ENCODE results near the gene ATP4B. TPM values are rescaled to one million over a fixed set of nuclear protein-coding genes. Genes with fewer than 3 reads are reported as not detected.

Gene ATP4B
- polyA plus RNA-seq, 4 donors, result 0.54 TPM; not detected in 3

DNA sequence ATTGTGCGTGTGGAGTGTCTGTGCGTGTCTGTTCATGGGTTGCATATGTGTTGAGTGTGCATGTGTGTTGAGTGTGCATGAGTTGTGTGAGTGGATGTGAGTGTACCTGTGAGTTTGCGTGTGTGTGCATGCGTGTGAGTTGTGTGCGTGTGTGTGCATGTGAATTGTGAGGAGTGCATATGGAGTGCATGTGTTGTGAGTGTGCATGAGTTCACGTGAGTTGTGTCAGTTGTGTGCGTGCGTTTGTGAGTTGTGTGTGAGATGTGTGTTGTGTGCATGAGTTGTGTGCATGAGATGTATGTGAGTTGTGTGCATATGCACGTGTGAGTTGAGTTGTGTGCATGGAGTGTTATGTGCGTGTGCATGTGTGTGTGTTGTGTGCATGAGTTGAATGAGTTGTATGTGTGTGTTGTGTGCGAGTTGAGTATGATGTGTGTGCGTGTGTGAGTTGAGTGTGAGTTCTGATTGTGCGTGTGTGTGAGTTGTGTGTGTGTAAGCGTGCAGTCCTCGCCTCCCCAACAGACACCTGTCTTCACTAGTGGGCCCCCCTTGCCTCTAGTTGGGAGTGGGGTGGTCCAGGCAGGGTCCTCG is 44.1 kb downstream of the ATP4B start:
- Histone ChIP-seq H3K4me1 (ENCODE audit: control insufficient read depth in 3 of 3, insufficient read depth in 2 of 3, low read depth in 1 of 3, low read length in 2 of 3) (no peaks in the 10 kb centered on the region), H3K9me3 (ENCODE audit: control insufficient read depth in 2 of 2, insufficient read depth in 1 of 2, low read depth in 1 of 2, low read length in 1 of 2) (no peaks in the 10 kb centered on the region), H3K27ac (ENCODE audit: low read depth in 1 of 3, low read length in 2 of 3) (no peak overlapping the region), H3K4me3 (ENCODE audit: low read depth in 1 of 3, low read length in 3 of 3) (no peak overlapping the region), H3K36me3 (ENCODE audit: control insufficient read depth in 3 of 3, insufficient read depth in 2 of 3, low read depth in 1 of 3, low read length in 3 of 3) (peaks cover 0 to 67% (median 0%) of the 10 kb centered on the region in 3 donors), H3K27me3 (ENCODE audit: control insufficient read depth in 3 of 3, insufficient read depth in 3 of 3, low read length in 3 of 3) (no peaks in the 10 kb centered on the region)
- DNase-seq (no peak), FAIRE-seq (no peak)
- WGBS, 3 donors, result 96 to 98% (median 97%) methylated on average over 16 of the region's 16 CpGs

DNA sequence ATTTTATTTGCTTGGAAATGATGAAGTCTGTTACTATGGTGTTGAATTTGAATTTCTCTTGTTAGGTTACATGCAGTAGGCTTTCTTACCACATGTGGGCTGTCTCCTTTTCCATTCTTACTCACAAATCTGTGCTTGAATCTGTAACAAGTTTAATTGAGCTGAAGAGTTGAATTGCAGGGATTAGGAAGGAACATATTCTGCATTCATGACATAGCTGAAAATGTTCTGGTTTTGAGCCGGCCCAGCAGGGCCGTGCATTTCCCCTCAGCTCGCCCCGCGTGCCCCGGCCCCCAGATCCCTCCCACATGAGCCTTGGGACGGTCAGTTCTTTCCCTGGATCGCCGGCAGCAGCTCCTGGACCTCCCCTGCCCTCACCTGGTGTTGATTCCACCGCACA is 45.4 kb downstream of the ATP4B start:
- Histone ChIP-seq H3K27ac (ENCODE audit: low read depth in 1 of 3, low read length in 2 of 3) (no peak overlapping the region), H3K4me1 (ENCODE audit: control insufficient read depth in 3 of 3, insufficient read depth in 2 of 3, low read depth in 1 of 3, low read length in 2 of 3) (no peaks in the 10 kb centered on the region), H3K4me3 (ENCODE audit: low read depth in 1 of 3, low read length in 3 of 3) (no peak overlapping the region), H3K9me3 (ENCODE audit: control insufficient read depth in 2 of 2, insufficient read depth in 1 of 2, low read depth in 1 of 2, low read length in 1 of 2) (no peaks in the 10 kb centered on the region), H3K36me3 (ENCODE audit: control insufficient read depth in 3 of 3, insufficient read depth in 2 of 3, low read depth in 1 of 3, low read length in 3 of 3) (peaks cover 0 to 76% (median 0%) of the 10 kb centered on the region in 3 donors), H3K27me3 (ENCODE audit: control insufficient read depth in 3 of 3, insufficient read depth in 3 of 3, low read length in 3 of 3) (no peaks in the 10 kb centered on the region)
- 90 to 98% (median 95%) methylated on average over 10 of the region's 10 CpGs for WGBS, 3 donors
- FAIRE-seq (no peak), DNase-seq (no peak)

DNA sequence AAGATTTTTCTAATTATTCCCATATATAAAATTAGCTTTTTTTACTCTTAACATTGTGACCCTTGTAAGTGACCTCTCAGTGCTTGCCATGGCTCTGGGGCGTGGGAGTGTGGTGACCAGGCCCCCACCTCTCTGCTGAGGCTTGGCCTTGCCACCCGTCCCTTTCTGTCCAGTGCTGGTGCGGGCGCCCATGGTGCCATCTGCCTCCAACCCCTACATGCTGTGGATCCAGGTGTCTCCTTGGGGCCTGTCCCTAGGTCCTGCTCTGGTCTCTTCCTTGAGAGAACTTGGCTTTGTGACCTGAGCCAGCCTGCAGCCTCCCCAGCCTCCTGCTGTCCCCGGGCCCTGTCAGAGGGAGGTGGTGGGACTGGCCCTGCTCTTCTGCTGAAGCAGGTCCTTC is 46.0 kb downstream of the ATP4B start:
- Histone ChIP-seq H3K27ac (ENCODE audit: low read depth in 1 of 3, low read length in 2 of 3) (no peak overlapping the region), H3K9me3 (ENCODE audit: control insufficient read depth in 2 of 2, insufficient read depth in 1 of 2, low read depth in 1 of 2, low read length in 1 of 2) (no peaks in the 10 kb centered on the region), H3K4me3 (ENCODE audit: low read depth in 1 of 3, low read length in 3 of 3) (no peak overlapping the region), H3K4me1 (ENCODE audit: control insufficient read depth in 3 of 3, insufficient read depth in 2 of 3, low read depth in 1 of 3, low read length in 2 of 3) (no peaks in the 10 kb centered on the region), H3K27me3 (ENCODE audit: control insufficient read depth in 3 of 3, insufficient read depth in 3 of 3, low read length in 3 of 3) (no peaks in the 10 kb centered on the region), H3K36me3 (ENCODE audit: control insufficient read depth in 3 of 3, insufficient read depth in 2 of 3, low read depth in 1 of 3, low read length in 3 of 3) (peaks cover 0 to 76% (median 0%) of the 10 kb centered on the region in 3 donors)
- 95 to 97% (median 96%) methylated on average over 5 of the region's 5 CpGs for WGBS, 3 donors
- DNase-seq, result no peak
- FAIRE-seq, result no peak

DNA sequence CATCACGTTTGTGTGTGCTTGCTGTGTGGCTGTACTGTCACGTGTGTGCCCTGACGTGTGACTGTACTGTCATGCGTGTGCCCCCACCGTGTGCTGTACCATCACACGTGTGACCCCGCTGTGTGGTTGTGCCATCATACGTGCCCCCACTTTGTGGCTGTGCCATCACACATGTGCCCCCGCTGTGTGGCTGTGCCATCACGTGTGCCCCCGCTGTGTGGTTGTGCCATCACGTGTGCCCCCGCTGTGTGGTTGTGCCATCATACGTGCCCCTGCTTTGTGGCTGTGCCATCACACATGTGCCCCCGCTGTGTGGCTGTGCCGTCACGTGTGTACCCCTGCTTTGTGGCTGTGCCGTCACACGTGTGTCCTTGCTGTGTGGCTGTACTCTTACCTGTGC is 47.7 kb downstream of the ATP4B start:
- Histone ChIP-seq H3K27me3 (ENCODE audit: control insufficient read depth in 3 of 3, insufficient read depth in 3 of 3, low read length in 3 of 3) (no peaks in the 10 kb centered on the region), H3K9me3 (ENCODE audit: control insufficient read depth in 2 of 2, insufficient read depth in 1 of 2, low read depth in 1 of 2, low read length in 1 of 2) (peaks cover 0 to 4% of the 10 kb centered on the region in 2 donors), H3K4me3 (ENCODE audit: low read depth in 1 of 3, low read length in 3 of 3) (no peak overlapping the region), H3K4me1 (ENCODE audit: control insufficient read depth in 3 of 3, insufficient read depth in 2 of 3, low read depth in 1 of 3, low read length in 2 of 3) (no peaks in the 10 kb centered on the region), H3K36me3 (ENCODE audit: control insufficient read depth in 3 of 3, insufficient read depth in 2 of 3, low read depth in 1 of 3, low read length in 3 of 3) (peaks cover 0 to 87% (median 4%) of the 10 kb centered on the region in 3 donors), H3K27ac (ENCODE audit: low read depth in 1 of 3, low read length in 2 of 3) (no peak overlapping the region)
- WGBS, 3 donors, result 91 to 95% (median 95%) methylated on average over 19 of the region's 19 CpGs
- no peak for DNase-seq
- no peak for FAIRE-seq

DNA sequence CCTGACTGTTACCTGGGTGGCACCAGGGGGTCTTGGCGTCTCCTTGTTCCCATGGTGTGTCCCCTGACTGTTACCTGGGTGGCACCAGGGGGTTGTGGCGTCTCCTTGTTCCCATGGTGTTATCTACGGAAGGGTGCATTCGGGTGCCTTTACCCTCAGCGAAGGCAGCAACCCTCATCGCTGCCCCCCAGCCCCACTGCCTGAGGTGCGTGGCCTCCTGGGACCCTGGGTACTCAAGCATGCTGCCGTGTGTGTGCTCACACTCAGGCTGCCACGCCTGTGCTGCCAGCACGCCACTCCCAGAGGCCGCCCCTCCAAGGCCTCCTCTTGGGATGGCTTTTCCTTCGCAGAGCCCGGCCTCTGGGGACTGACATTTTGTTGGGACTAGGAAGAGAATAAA is 48.4 kb downstream of the ATP4B start:
- FAIRE-seq, result no peak
- H3K36me3 ChIP-seq (ENCODE audit: control insufficient read depth in 3 of 3, insufficient read depth in 2 of 3, low read depth in 1 of 3, low read length in 3 of 3), result peaks cover 0 to 85% (median 5%) of the 10 kb centered on the region in 3 donors
- 92 to 95% (median 93%) methylated on average over 13 of the region's 13 CpGs for WGBS, 3 donors

DNA sequence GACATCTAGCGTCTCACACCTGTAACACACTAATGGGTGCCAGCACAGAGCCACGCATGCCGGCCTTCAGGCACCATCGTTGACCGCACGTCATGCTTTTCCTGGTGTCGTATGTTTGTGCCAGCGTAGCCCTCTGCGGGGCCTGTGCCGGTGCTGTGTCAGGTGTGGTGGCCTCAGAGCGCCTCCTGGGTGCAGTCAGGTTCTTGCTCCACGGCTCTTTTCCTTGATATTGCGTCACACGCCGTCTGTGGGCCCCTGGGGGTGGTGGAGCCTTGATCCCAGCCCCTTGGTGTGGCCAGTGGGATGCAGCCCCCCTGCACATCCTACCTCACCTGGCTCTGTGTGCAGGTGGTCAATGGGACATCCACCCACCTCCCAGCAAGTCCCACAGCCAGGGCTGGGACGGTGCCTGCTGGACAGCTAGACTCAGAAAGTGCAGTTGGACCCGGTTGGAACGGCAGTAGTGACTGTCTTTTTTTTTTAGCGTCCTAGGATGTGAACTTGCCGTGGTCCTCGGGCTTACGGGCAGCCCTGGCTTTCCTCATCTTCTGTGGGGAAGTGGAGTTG is 48.9 kb downstream of the ATP4B start:
- 91 to 93% (median 91%) methylated on average over 22 of the region's 22 CpGs for WGBS, 3 donors
- no peak overlapping the region for H3K4me3 ChIP-seq (ENCODE audit: low read depth in 1 of 3, low read length in 3 of 3)
- H3K4me1 ChIP-seq (ENCODE audit: control insufficient read depth in 3 of 3, insufficient read depth in 2 of 3, low read depth in 1 of 3, low read length in 2 of 3), result no peaks in the 10 kb centered on the region
- DNase-seq, result no peak
- no peak overlapping the region for H3K27ac ChIP-seq (ENCODE audit: low read depth in 1 of 3, low read length in 2 of 3)
- FAIRE-seq, result no peak
- no peaks in the 10 kb centered on the region for H3K27me3 ChIP-seq (ENCODE audit: control insufficient read depth in 3 of 3, insufficient read depth in 3 of 3, low read length in 3 of 3)
- peaks cover 0 to 83% (median 5%) of the 10 kb centered on the region in 3 donors for H3K36me3 ChIP-seq (ENCODE audit: control insufficient read depth in 3 of 3, insufficient read depth in 2 of 3, low read depth in 1 of 3, low read length in 3 of 3)
- peaks cover 0 to 8% of the 10 kb centered on the region in 2 donors for H3K9me3 ChIP-seq (ENCODE audit: control insufficient read depth in 2 of 2, insufficient read depth in 1 of 2, low read depth in 1 of 2, low read length in 1 of 2)

More for the DNA sequence above, 48.4 kb downstream of the ATP4B start:
- H3K4me3 ChIP-seq (ENCODE audit: low read depth in 1 of 3, low read length in 3 of 3), result no peak overlapping the region
- H3K9me3 ChIP-seq (ENCODE audit: control insufficient read depth in 2 of 2, insufficient read depth in 1 of 2, low read depth in 1 of 2, low read length in 1 of 2), result peaks cover 0 to 8% of the 10 kb centered on the region in 2 donors
- H3K27ac ChIP-seq (ENCODE audit: low read depth in 1 of 3, low read length in 2 of 3), result no peak overlapping the region
- no peak for DNase-seq
- H3K4me1 ChIP-seq (ENCODE audit: control insufficient read depth in 3 of 3, insufficient read depth in 2 of 3, low read depth in 1 of 3, low read length in 2 of 3), result no peaks in the 10 kb centered on the region
- no peaks in the 10 kb centered on the region for H3K27me3 ChIP-seq (ENCODE audit: control insufficient read depth in 3 of 3, insufficient read depth in 3 of 3, low read length in 3 of 3)

DNA sequence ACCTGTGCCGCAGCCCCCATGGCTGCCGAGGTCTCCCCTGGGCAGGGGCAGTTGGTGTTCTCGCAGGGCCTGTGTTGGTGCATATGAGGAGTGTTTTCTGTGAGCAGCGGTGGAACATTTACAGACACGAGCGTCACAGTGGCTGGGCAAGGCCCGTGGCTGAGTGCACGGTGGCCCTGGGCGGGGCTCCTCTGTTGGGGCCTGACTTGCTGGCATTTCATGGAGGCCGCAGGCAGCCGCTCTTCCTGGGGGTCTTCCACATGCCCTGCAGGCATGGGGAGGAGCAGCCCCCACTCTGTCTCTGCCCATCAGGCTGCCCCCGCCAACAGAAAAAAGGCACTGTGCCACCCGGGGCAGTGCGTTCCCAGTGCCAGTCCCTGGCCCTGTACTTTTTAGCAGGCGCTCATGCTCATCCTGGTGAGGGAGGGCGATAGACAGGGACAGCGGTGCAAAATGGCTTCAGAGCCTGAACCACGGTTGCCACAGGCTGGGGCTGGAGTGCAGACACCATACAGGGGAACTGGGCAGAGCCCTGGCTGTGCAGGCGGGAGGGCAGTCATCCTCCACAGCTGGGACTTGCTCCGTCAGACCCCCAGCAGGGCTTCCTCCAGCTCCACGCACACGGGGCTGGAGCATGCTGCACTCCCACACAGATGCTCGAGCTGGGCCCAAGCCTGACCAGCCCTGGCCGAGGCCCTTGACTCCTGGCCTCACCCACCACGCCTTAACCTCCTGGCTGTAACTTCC is 49.9 kb downstream of the ATP4B start:
- H3K4me3 ChIP-seq (ENCODE audit: low read depth in 1 of 3, low read length in 3 of 3), result no peak overlapping the region
- H3K27ac ChIP-seq (ENCODE audit: low read depth in 1 of 3, low read length in 2 of 3), result no peak overlapping the region
- H3K4me1 ChIP-seq (ENCODE audit: control insufficient read depth in 3 of 3, insufficient read depth in 2 of 3, low read depth in 1 of 3, low read length in 2 of 3), result no peaks in the 10 kb centered on the region
- FAIRE-seq, result no peak
- DNase-seq, result no peak
- peaks cover 0 to 81% (median 5%) of the 10 kb centered on the region in 3 donors for H3K36me3 ChIP-seq (ENCODE audit: control insufficient read depth in 3 of 3, insufficient read depth in 2 of 3, low read depth in 1 of 3, low read length in 3 of 3)
- no peaks in the 10 kb centered on the region for H3K27me3 ChIP-seq (ENCODE audit: control insufficient read depth in 3 of 3, insufficient read depth in 3 of 3, low read length in 3 of 3)
- WGBS, 3 donors, result 87 to 90% (median 89%) methylated on average over 23 to 25 of the region's 25 CpGs
- peaks cover 0 to 8% of the 10 kb centered on the region in 2 donors for H3K9me3 ChIP-seq (ENCODE audit: control insufficient read depth in 2 of 2, insufficient read depth in 1 of 2, low read depth in 1 of 2, low read length in 1 of 2)

DNA sequence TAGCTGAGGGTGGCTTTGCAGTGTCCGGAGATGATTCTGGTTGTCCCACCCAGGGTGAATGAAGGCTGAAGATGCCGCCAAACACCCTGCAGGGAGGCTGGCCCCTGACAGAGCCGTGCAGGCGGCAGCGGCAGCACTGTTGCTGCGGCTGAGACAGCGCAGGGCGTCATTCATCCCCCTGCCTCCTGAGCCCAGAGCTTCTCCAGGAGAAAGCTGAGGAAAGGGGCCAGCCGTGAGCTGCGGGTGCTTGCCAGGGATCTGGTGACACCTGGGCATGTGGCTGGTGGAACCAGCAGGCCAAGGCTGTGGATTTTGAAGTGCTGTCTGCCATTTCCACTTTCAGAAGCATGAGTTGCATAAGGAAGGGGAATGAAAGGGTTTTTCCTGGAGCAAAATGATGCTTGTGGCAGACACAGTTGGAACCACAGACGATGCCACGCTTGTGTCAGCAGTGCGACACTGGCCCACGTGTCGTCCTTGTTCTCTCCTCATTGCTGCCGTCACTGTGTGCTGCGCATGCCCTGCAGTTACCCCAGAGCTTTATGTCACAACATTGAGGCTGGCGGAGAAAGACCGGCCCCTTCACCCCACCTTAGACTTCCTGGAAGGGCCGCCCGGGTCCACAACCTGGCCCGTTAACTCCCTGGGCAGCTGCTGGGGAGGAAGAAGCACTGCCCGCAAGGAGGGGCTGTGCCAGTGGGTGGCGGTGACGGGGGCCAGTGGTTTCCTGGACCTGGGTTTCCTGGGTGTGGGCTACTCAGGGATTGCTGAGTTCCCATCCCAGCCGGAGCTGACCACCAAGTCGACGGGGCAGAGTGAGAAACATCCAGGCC is 50.7 kb downstream of the ATP4B start:
- peaks cover 0 to 8% of the 10 kb centered on the region in 2 donors for H3K9me3 ChIP-seq (ENCODE audit: control insufficient read depth in 2 of 2, insufficient read depth in 1 of 2, low read depth in 1 of 2, low read length in 1 of 2)
- H3K36me3 ChIP-seq (ENCODE audit: control insufficient read depth in 3 of 3, insufficient read depth in 2 of 3, low read depth in 1 of 3, low read length in 3 of 3), result peaks cover 0 to 82% (median 5%) of the 10 kb centered on the region in 3 donors
- no peak for FAIRE-seq
- 87 to 90% (median 89%) methylated on average over 28 of the region's 28 CpGs for WGBS, 3 donors
- H3K4me1 ChIP-seq (ENCODE audit: control insufficient read depth in 3 of 3, insufficient read depth in 2 of 3, low read depth in 1 of 3, low read length in 2 of 3), result no peaks in the 10 kb centered on the region
- no peaks in the 10 kb centered on the region for H3K27me3 ChIP-seq (ENCODE audit: control insufficient read depth in 3 of 3, insufficient read depth in 3 of 3, low read length in 3 of 3)
- no peak for DNase-seq
- no peak overlapping the region for H3K27ac ChIP-seq (ENCODE audit: low read depth in 1 of 3, low read length in 2 of 3)
- no peak overlapping the region for H3K4me3 ChIP-seq (ENCODE audit: low read depth in 1 of 3, low read length in 3 of 3)
